ENCODE measurements around the gene TEF. TPM values are rescaled to one million over a fixed set of nuclear protein-coding genes. Genes with fewer than 3 reads are reported as not detected.
"Not testable (repeated sequence)": the region's sequence is repeated elsewhere in the genome, so short reads cannot be mapped to it uniquely, and the experiment has no call there.

Gene TEF
- polyA plus RNA-seq, 1 of the 3 experiments (the other 2 are of a cell fraction): 3.6 TPM

- H3K27ac ChIP-seq (ENCODE audit: low read depth in 2 of 2, low read length in 1 of 2); POLR2A ChIA-PET; H3K4me1 ChIP-seq (ENCODE audit: control insufficient read depth in 1 of 2, insufficient read depth in 2 of 2, low read depth in 1 of 2, low read length in 1 of 2); H3K4me2 ChIP-seq; DNase-seq; H3K9me3 ChIP-seq; H2AFZ ChIP-seq (ENCODE audit: low read depth); H3K27me3 ChIP-seq (ENCODE audit: insufficient read depth); H3K9ac ChIP-seq; H3K9me2 ChIP-seq; H3K4me3 ChIP-seq (ENCODE audit: low read depth in 2 of 2, low read length in 1 of 2); H3F3A ChIP-seq (replicated peaks; ENCODE audit: insufficient read depth); CTCF ChIA-PET: not testable (repeated sequence)
- Histone ChIP-seq H3K36me3 (replicated peaks in 1 of 2; ENCODE audit: control insufficient read depth in 1 of 2, insufficient read depth in 2 of 2, low read length in 1 of 2) (peaks cover 0 to 23% of the 10 kb centered on the region in 2 experiments), H3K79me2 (ENCODE audit: insufficient read depth) (peaks cover 42% of the 10 kb centered on the region), H4K20me1 (ENCODE audit: insufficient read depth) (peaks cover 36% of the 10 kb centered on the region)
- WGBS (ENCODE audit: low lambda C conversion rate): 100% methylated on average over 1 of the region's 5 CpGs
Observed at GRCh38 chr22:41434361-41435003, 52.7 kb downstream of the TEF start.

- WGBS (ENCODE audit: low lambda C conversion rate): 90% methylated on average over 2 of the region's 4 CpGs
- Histone ChIP-seq H3K79me2 (ENCODE audit: insufficient read depth) (peaks cover 53% of the 10 kb centered on the region), H3K27me3 (ENCODE audit: insufficient read depth) (no peaks in the 10 kb centered on the region), H4K20me1 (ENCODE audit: insufficient read depth) (peaks cover 40% of the 10 kb centered on the region), H3K4me2 (no peak overlapping the region), H3K9me3 (no peaks in the 10 kb centered on the region), H3K36me3 (replicated peaks in 1 of 2; ENCODE audit: control insufficient read depth in 1 of 2, insufficient read depth in 2 of 2, low read length in 1 of 2) (peaks cover 0 to 23% of the 10 kb centered on the region in 2 experiments), H3K4me3 (ENCODE audit: low read depth in 2 of 2, low read length in 1 of 2) (no peak overlapping the region), H3F3A (replicated peaks; ENCODE audit: insufficient read depth) (no peaks in the 10 kb centered on the region), H3K4me1 (ENCODE audit: control insufficient read depth in 1 of 2, insufficient read depth in 2 of 2, low read depth in 1 of 2, low read length in 1 of 2) (no peaks in the 10 kb centered on the region), H3K9ac (no peak overlapping the region), H2AFZ (ENCODE audit: low read depth) (no peak overlapping the region), H3K27ac (ENCODE audit: low read depth in 2 of 2, low read length in 1 of 2) (no peak overlapping the region), H3K9me2 (no peaks in the 10 kb centered on the region)
- POLR2A ChIA-PET: interaction anchor here (0.8 kb wide), 1 partner anchor 18 kb away, joined by 3 read pairs; no protein-coding TSS in a partner anchor
- TF ChIP-seq TEAD4 (IDR thresholded peaks at IDR 0.05; ENCODE audit: borderline replicate concordance, insufficient read depth): no peak
- no peak for TF ChIP-seq SIN3A (IDR thresholded peaks at IDR 0.05; ENCODE audit: borderline replicate concordance, low read depth, low read length)
- no peak for TF ChIP-seq RFX5 (IDR thresholded peaks at IDR 0.05; ENCODE audit: low read length)
- TF ChIP-seq CTCF (IDR thresholded peaks at IDR 0.05): no peak
- no peak for TF ChIP-seq EZH2phosphoT487 (IDR thresholded peaks at IDR 0.05; ENCODE audit: borderline replicate concordance, low read depth)
- TF ChIP-seq MAX (IDR thresholded peaks at IDR 0.05; ENCODE audit: low read depth): no peak
- TF ChIP-seq FOSL2 (IDR thresholded peaks at IDR 0.05; ENCODE audit: borderline replicate concordance, low read depth): no peak
- TF ChIP-seq MEF2A (IDR thresholded peaks at IDR 0.05; ENCODE audit: borderline replicate concordance, low read depth): no peak
- TF ChIP-seq NFIC (IDR thresholded peaks at IDR 0.05; ENCODE audit: borderline replicate concordance): no peak
- no peak for TF ChIP-seq SMC3 (IDR thresholded peaks at IDR 0.05; ENCODE audit: low read depth, low read length)
- no peak for TF ChIP-seq TAF1 (IDR thresholded peaks at IDR 0.05; ENCODE audit: borderline replicate concordance, low read depth, low read length)
- no peak for TF ChIP-seq YY1 (IDR thresholded peaks at IDR 0.05; ENCODE audit: low read depth)
- no peak for TF ChIP-seq REST (IDR thresholded peaks at IDR 0.05; ENCODE audit: low read depth, low read length)
- TF ChIP-seq EP300 (IDR thresholded peaks at IDR 0.05; ENCODE audit: borderline replicate concordance in 1 of 2, low read depth in 1 of 2, low read length in 1 of 2): no peak
- TF ChIP-seq TCF12 (IDR thresholded peaks at IDR 0.05): no peak
- TF ChIP-seq GATA2 (CRISPR knock-in tag; IDR thresholded peaks at IDR 0.05): no peak
- no peak for TF ChIP-seq USF2 (IDR thresholded peaks at IDR 0.05; ENCODE audit: borderline replicate concordance, low read depth, low read length)
- TF ChIP-seq USF1 (IDR thresholded peaks at IDR 0.05; ENCODE audit: borderline replicate concordance, low read depth): no peak
- CTCF ChIA-PET: interaction anchor here (1.2 kb wide), 1 partner anchor 82 kb away, joined by 4 read pairs; no protein-coding TSS in a partner anchor
- DNase-seq: no peak
Observed at GRCh38 chr22:41435560-41435959, 53.8 kb downstream of the TEF start.

All from SK-N-SH (cell line).